Measurements from ENCODE around the gene KRT5.
"Not testable (repeated sequence)": the region's sequence is repeated elsewhere in the genome, so short reads cannot be mapped to it uniquely, and the experiment has no call there.

KRT5 gene

DNA sequence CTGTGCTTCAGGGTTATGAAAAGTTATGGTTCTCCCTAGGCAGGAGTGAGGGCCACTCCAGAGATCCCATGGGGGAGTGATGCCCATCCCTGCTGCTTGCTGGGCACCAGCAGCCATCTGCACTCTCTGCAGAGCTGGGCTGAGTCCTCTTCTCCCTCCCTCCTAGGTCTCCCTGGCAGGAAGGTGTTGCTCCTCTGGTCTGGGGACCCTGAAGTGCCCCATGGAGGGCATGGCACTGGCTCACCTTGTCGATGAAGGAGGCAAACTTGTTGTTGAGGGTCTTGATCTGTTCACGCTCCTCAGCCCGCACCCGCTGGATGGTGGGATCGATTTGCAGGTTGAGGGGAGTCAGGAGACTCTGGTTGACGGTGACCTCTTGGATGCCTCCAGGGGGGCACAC is 27.8 kb downstream of the KRT5 start:
- not testable (repeated sequence) for DNase-seq

DNA sequence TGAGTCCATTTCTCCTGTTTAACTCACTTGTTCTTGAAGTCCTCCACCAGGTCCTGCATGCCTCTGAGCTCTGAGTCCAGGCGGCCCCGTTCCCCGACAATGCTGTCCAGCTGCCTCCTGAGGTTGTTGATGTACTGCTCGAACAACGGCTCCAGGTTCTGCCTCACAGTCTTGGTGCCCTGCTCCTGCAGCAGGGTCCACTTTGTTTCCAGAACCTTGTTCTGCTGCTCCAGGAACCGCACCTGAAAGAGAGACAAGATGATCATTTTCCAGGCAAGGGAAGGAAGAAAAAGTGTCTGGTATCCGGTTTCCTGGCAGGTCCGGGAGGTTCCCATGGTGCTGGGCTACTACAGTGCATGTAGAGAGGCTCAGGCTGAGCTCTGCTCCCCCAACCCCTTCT is 28.7 kb downstream of the KRT5 start:
- not testable (repeated sequence) for DNase-seq

DNA sequence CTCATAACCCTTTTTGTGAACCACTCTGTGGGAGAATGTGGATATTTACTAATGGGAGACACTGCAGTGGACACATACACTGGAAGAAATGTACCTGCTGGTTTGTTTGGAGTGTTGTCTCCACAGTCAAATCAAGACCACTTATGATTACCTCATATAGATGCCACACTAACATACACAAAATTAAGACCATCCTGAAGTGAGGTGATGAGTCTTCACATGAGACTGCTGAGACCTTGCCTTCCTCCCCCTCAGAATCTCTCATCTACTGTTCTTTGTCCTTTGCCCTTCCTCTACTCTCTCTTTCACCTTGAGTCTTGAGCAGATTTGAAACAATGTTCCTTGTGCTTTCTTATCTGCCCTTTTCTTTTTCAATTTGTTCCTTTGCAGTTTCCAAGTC is 31.5 kb downstream of the KRT5 start:
- no peak for DNase-seq

DNA sequence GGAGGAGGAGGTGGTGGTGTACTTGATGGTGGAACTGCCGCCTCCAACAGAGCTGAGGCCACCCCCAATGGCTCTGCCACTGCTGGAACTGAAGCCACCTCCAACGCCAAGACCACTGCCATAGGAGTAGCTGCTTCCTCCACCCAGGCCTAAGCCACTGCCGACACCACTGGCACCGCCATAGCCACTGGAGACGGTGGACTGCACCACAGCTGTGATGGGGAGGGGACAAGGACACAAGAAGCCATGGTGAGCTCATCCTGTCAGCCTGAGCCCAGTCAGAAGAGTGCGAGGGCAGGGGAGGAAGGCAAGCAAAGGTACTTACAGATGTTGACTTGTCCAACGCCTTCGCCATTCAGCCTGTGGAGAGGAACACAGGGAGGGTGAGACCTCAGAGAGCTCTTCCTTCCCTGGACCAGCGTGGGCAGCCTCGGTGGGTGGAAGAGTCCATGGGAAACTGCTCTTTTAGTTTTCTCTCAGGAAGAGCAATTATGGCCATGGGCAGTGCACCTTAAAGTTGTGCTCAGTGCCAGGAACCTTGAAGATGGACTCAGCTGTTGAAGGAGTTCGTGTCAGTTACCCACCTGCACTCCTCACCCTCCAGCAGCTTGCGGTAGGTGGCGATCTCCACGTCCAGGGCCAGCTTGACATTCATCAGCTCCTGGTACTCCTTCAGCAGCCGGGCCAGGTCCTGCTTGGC is 32.3 kb downstream of the KRT5 start:
- not testable (repeated sequence) for DNase-seq

DNA sequence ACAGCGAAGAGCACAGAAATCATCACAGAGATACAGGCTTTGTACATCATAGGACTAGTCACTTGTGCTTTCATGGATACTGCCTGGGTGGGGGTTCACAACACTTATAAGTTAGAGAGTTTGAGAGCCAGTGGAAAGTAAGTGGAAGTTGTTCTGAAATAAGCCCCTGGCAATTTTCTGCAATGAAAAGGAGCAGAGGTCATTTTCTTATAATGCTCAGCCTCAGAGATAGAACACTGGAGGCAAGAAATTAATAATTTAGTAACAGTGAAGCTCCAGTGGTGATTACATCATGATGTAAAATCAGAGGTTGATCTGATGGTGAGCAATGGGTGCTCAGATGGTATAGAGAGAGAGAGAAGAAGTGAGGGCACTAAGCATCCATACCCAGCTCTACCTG is 33.0 kb downstream of the KRT5 start:
- DNase-seq = no peak

DNA sequence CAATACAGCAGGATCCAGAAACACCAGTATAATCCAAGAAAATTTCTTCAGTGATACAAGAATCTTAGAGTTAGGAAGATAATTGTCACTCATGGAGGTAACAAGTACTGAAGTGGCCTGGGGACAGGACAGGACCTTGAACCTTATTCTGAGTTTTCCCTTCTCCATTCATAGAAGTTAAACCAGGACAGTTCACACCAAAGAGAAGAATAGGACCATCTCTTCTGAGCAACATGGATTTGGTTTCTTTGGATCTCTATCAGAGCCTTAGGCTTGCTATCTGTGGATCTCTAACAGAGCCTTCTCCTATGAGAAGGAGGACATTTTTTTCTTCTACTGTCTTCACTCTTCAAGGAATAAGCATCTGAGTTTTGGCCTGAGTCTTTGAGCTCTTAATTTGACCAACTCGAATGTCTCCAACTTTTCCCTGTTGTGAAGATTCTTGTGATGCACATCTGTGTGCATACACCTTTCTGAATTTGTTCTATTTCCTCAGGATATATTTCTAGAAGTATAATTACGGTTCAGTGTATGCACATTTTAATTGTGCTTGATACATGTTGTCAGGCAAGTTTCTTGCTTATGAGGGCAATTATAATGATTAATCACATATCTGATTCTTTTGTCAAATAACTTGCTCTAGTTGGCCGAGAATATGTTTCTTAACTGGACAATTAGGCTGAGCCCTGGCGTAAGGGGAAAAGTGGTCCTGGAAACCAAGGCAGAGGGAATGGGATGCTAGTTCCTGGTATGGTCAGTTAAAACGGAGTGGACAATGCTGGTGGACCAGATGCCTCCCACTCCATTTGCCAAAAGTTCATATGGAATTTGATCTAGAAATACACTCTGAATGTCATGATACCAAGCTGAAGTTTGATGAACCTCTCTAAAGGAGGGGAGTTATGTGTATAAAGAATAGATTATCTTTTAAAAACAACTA is 33.8 kb downstream of the KRT5 start:
- DNase-seq = no peak

DNA sequence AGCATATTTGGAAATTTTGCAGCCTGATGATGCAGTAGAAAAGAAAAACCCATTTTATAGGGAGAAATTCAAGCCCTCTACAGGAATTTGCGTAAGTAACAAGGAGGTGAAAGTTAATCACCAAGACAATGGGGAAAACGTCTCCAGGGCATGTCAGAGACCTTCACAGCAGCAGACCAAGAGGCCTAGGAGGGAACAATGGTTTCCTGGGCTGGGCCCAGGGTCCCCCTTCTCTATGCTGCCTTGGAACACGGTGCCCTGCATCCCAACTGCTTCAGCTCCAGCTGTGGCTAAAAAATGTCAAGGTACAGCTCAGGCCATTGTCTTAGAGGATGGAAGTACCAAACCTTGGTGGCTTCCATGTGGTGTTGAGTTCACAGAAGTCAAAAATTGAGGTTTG is 40.1 kb downstream of the KRT5 start:
- DNase-seq = no peak

DNA sequence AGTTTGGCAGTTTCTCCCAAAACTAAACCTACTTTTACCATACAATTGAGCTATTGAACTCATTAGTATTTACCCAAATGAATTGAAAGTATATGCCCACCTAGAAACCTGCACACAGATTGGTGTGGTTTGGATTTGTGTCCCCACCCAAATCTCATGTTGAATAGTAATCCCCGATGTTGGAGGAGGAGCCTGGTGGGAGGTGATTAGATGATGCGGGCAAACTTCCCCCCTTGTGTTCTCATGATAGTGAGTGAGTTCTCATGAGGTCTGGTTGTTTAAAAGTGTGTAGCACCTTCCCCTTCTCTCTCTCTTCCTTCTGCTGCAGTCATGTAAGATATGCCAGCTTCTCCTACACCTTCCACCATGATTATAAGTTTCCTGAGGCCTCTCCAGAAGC is 42.5 kb downstream of the KRT5 start:
- no peak for DNase-seq

DNA sequence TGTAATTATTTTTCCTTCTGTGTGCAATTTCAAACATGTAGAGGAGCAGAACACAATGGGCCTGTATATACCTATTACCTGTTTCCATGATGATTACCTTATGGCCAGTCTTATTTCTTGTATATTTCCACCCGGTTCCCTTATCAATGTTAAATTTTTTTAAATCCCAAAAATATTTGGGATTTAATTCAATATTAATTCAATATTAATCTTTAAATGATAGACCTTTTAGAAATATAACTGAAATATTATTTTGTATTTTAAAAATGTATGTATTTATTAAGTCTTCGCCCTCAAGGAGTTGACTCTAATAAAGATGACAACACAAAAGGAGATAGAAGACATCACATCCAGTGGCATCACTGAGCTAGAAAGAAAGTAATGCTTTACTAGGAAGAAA is 46.0 kb downstream of the KRT5 start:
- no peak for DNase-seq

DNA sequence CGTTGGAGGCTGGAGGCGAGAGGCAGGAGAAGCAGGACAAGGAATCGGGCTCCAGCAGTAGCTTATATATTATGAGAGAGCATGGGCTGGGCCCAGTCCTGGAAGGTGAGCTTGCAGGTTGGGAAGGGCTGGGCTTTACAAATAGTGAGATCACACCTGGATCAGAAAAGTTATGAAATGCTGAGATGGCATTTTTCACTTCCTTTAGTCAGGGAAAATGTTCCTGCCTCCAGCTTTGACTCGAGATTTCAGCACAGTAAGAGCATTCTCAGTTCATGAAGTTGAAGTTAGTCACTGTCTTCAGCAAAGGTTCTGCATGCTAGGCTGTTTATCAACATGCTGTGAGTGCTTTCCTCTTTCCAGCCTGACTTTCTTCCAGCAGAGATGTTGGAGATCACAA is 46.4 kb downstream of the KRT5 start, which contains the start of gene KRT6C:
Gene KRT6C (minus strand): TSS at position 38 of the 400 bp plus-strand sequence. CDS start 68 bp downstream, outside the sequence.
- DNase-seq = no peak

DNA sequence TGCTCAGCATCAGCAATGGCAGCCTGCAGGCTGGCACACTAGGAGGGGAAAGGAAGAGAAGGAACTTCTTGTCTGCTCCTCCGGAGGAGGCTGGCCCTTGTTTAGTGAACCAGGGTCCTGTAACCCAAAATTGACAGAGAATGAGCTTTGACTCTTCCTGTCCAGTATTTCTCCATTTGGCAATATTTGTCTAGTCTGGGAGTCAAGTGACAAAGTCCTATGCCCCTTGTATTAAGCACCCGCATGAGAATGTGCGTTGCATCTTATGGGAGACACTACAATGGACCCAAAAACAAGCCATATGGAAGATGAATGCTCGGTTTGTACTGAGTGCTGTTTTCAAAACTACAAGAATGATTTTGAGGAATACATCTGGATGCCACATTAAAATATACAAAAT is 50.3 kb downstream of the KRT5 start:
- DNase-seq = no peak

DNA sequence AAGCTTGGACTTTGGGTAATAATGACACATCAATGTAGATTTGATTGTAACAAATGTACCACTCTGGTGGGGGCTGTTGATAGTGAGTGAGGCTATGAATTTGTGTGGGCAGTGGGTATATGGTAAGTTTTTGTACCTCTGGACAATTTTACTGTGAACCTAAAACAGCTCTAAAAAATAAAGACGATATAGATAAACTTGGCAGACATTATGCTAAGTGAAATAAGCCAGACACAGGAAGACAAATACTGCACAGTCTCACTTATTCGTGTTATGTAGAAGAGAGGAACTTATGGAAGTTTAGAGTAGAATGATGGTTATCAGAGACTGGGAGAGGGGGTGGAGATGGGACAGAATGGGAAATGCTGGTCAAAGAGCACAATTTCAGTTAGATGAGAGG is 55.3 kb downstream of the KRT5 start:
- no peak for DNase-seq
